ENCODE results near the gene ARAP1.
A peak's percentile ranks its signal among the peaks of the same experiment; 100 is the strongest.

ARAP1 gene

GRCh38 chr11:72679869-72680268 lies 72.3 kb downstream of the ARAP1 start:
- DNase-seq: no peak

- DNase-seq: no peak
Measured at GRCh38 chr11:72678524-72678923, 73.7 kb downstream of the ARAP1 start.

DNA sequence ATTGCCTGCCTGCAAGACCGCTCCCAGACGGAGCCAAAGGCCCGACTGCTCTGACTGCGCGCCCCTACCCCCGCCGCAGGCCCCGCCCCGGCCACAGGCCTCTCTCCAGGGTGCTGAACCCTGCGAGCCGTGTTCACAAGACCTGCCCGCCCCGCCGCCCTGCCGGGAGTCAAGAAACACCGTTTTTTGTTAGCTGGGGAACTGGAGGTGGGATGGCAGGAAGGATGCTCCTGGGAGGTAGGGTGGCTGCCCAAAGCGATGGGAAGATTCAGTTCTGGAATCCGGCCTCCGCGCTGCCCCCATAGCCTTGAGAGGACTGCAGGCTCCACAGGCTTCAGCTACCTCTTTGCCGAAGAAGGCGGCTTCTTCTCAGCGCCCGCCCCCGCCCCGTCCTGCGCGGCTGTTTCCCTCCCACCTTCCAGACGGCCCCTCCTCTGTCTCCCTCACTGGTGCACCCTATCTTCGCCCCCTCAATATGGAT lies 75.3 kb downstream of the ARAP1 start:
- no peak for DNase-seq

- DNase-seq: no peak
Measured at GRCh38 chr11:72675221-72675620, 77.0 kb downstream of the ARAP1 start.

- peak; percentile 65 for DNase-seq
Measured at GRCh38 chr11:72673943-72674828, 78.0 kb downstream of the ARAP1 start, which contains the start of gene PDE2A. PDE2A (minus strand) TSS chr11:72674422; CDS start chr11:72674207, 215 bp downstream.

DNA sequence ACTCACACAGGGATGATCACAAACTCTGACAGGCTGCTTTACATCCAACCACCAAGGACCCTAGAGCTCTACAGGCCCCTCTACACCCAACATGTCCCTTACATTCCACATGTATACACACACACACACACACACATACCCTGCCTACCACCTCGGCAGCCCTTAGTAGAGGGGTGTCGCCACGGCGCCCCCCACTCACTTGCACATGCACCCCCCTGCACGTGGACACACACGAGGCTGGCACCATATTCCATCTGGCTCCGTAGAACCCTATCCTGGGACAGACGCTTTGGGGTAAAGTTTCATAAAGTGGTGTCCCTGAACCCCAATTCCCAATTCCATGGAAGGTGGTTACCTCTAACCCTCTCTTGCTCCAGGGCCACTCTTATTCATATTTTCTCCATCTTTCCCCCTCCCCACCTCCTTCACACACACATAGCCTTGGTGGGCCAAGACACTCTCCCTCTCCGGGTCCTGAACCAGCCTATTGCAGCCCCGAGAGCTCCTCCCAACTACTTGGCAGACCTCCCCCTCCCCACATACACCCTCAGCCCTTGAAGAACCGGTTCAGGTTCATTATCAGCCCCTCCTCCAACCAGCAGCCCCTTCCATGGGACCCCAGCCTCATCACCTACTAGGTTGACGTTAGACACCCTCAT lies 78.8 kb downstream of the ARAP1 start:
- DNase-seq: no peak

- no peak for DNase-seq
Measured at GRCh38 chr11:72672597-72673238, 79.5 kb downstream of the ARAP1 start.

DNA sequence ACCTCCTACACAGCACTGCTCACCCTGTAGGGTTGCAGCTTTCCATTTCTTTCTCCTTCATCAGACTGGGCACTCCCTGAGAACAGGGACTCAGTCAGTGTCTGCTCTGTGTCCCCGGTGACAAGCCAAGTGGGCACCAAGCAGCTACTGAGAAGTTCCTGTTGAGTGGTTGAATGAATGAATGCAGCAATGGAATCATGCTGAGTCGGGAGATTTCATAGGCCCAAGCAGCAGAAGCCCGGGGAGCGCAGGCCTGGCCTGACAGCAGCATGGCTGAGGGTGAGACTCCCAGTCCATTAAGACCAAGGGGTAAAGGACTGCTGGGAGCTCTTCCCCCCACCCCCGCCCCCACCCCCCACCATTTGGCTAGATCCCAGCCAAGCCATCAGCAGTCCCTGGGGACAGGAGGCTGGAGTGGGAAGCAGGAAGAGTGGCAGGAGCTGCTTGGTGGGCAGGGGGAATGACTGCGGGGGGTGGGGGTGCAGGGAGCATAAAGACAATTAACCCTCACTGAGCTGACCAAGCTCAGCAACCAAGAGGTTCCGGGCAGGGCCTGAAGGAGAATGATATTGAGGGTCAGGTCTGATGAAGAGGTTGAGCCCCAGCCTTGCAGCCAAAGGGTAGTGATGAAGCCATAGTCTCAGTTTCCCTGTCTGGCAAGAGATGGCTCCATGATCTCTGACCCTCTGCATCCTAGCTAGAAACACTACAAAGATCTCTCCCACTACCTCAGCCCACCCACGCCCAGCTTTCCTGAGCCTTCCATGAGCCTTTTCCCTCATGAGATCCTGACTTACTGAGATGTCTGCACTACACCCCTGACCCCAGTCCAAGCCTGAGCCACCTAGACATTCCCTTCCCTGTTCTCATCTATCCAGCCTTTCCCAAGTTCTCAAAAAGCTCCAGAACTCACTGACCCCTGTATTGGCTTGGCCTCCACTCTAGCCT lies 80.8 kb downstream of the ARAP1 start:
- DNase-seq: peak; percentile 32

DNA sequence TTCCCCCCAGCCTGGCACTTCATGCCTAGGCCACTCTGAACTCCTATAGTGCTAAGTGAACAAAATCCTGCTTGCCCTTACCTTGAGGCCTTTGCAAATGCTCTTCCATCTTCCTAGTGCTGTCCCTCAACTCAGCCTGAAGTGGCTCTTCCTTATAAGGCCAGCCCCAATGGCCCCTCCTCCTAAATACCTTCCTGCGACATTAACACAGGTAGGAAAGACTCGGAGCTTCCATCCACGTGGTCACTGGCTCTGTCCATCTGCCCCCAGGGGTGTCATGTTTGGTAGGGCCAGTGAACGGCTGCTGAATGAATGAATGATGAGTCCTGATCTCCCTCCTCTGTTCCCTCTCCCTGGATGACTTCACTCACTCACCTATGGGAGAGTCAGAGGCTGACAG lies 82.2 kb downstream of the ARAP1 start:
- no peak for DNase-seq

DNA sequence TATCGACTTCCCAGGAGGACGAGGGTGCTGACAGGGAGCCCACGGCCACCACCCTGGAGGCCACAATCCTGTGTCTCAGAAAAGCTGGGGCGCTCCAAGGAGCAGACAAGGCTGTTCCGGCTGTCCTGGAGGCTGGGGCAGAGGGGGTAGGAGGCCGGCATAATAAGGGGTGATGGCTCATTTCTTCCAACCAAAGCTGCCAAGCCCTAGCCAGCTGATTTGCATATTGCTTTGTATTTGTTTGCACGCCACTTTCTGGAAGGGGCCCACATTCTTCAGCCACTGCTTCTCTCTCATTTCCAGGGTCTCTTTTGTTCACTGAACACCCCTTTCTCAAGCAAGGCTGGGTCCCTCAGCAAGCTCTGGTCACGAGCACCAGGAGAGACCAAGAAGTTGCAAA lies 82.7 kb downstream of the ARAP1 start:
- DNase-seq: no peak

DNA sequence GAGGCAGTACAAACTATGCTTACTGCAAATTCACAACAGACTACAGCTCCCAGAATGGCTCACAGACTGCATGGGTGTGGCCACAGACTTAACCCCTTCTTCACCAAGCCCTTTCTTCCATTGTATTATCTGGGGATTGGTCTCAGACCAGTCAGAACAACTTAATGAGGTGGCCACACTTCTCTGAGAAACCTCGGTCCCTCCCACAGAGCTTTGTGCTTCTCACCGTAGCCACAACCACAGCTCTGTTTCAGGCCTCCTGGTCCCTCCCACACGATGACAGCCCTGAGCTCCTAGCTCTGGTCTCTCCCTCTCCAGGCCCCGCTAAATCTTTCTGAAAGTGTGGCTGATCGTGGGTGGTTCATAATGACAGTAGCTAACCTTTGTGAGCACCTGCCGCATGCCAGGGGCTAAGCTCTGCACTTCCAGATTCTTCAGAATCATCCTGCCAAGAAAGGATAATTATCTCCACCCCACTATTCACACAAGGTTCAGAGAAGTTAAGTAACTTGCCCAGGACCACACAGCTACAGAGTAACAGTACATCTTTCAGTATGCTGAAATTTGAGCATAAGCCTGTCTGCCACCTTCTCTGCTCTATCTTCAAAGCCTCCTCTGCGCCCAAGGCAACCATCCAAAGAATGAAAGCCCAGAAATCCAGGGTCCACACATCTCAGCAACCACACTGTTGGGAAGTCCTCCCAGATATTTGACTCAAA lies 83.4 kb downstream of the ARAP1 start:
- DNase-seq: no peak

- no peak for DNase-seq
Measured at GRCh38 chr11:72665911-72666472, 86.2 kb downstream of the ARAP1 start.

DNA sequence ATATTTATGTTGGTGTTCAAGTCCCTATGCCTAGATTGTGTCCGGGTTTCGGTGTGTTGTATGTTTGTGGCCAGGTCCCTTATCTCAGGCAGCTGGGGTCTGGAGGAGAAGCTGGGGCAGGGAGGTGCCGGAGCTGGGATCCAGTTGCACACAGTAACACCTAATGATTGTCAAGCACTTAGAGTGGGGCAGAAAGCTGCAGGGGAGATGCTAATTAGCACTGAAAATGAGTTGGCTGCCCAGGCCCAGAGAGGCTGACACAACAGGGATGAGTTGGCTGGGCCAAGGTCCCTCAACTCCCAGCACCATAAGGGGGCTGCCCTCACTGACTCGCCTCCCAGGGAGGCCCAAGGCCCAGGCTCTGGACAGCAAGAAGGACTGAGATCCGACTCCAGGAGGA lies 90.2 kb downstream of the ARAP1 start:
- DNase-seq: no peak

DNA sequence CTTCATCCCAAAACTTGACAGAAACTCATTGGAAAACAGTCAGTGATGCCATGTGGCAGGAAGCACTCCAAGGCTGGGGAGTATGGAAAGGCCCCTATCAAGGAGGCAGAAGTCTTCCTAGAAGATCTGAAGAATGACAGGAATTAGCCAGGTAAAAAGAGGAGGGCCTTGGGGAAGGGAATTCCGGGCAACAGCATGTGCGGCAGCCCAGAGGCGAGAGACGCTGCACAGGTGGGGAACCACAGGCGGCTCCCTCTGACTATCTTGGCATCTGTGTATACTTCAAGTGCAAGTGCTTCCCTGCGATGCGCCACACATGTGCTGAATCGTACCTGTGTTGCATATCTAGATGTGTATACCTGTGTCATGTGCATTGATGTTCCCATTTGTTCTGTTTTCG lies 90.7 kb downstream of the ARAP1 start:
- DNase-seq: no peak

DNA sequence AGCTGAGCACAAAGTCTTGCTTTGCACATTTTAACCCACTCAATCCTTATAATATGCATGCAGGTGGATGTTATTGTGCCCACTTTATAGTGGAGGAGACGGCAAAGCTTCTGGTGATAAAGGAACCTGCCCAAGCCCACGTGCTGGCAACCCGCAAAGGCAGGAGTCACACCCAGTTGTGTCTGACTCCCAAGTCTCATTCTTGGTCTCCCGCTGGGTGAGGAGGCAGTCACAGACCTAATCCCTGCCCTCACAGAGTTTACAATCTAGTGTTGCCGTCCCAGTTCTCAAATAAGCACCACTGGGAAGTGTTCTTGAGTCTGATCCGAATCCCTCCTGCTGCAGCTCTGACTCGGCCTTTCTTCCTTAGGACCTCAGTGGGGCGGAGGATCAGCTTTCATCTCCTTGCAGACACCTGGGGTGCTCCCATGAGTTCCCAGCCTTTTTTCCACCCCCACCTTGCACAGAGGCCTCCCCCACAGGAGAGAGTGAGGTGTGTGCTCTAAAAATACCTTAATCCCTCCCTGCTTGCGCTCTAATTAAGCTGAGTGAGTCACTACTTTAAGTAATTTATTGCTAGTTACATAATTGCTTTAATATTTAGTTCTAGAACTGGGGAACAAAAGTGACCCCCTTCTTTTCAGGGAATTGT lies 93.1 kb downstream of the ARAP1 start:
- no peak for DNase-seq

DNA sequence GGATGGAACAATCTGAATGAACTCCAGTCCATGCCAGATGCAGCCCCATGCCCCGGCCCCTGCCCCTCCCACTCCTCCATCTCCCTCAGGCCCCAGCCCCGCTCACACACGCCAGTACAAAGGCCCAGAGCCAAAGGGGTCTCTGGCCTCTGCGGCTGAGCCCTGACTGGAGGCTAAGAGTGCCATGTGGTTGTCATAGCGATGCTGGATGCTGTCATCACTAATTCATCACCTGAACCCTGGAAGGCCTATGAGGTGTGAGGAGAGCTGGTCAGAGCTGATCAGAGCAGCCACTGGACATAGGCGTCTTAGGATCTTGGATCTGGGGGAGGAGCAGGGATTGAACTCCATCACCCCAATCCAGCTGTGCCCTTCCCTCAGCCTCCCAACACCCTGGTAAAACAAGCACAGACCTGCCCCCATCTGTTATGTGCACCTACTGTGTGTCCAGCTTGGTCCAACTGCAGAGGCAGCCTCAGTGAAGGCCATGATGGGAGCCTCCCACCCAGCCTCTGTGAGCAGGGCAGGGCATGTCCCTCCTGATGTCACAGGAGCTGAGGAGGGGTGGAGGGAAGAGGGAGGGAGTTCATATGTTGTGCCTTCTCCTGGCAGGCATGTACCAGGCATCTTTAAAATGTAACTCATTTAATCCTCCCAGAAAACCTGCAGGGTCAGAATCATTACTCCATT lies 94.7 kb downstream of the ARAP1 start:
- no peak for DNase-seq

DNA sequence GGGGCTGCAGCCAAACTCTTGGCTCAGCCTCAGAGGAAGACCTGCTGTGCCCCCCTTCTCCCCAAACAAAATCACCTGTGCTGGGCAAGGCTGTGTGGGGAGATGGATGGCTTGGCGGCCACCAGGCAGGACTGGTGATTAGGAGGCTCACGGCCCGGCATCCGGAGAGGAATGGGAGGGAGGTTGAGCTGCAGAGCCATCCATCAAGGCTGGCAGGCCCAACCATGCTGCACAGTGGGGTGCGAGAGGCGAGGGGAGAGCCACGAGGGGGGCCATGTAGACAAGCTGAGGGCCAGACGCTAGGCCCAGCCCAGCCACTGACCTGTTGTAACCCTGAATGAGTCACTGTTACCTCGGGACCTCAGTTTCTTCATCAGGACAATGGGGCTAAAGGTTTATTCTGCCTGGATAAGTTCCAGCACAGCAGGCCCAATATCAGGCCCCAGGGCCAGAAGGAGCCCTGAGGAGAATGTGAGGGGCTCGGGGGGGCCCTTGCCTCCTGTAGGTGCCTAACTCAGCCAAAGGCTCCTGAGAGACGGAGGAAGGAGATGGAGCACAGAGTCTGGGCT lies 96.2 kb downstream of the ARAP1 start:
- no peak for DNase-seq

- no peak for DNase-seq
Measured at GRCh38 chr11:72655014-72655413, 97.2 kb downstream of the ARAP1 start.

GRCh38 chr11:72653649-72654048 lies 98.6 kb downstream of the ARAP1 start:
- DNase-seq: no peak

Measured in NCI-H1092 treated with DMSO at 0.1 percent for 48 hours (cell line).